GM20000 (cell line): Measurements from ENCODE around the gene NRG2.

Experiments
- DNase-seq: peaks from one replicate; pipeline ENCODE4 v3.0.0; 2012; ENCODE audit warnings: low spot score
- CTCF ChIP-seq: IDR thresholded peaks from 2 replicates; pipeline ENCODE4 v1.5.1; 2012; ENCODE audit warnings: mild to moderate bottlenecking, control low read depth; ENCODE audit errors: extremely low read depth, missing control alignments

NRG2 gene

GRCh38 chr5:139844472-139845145 is 198.5 kb downstream of the NRG2 start:
- peak; percentile 95 for TF ChIP-seq CTCF
- DNase-seq: peak; percentile 89

- DNase-seq: peak; percentile 65
- TF ChIP-seq CTCF: no peak
Observed at GRCh38 chr5:139843991-139844390, 199.1 kb downstream of the NRG2 start.

- no peak for DNase-seq
- TF ChIP-seq CTCF: no peak
Observed at GRCh38 chr5:139842321-139842720, 200.8 kb downstream of the NRG2 start.

- DNase-seq: no peak
- no peak for TF ChIP-seq CTCF
Observed at GRCh38 chr5:139841549-139841948, 201.6 kb downstream of the NRG2 start.

GRCh38 chr5:139839918-139840317 is 203.2 kb downstream of the NRG2 start:
- no peak for DNase-seq
- no peak for TF ChIP-seq CTCF

GRCh38 chr5:139839232-139839815 is 203.8 kb downstream of the NRG2 start:
- no peak for DNase-seq
- TF ChIP-seq CTCF: no peak

GRCh38 chr5:139838381-139839197 is 204.5 kb downstream of the NRG2 start:
- DNase-seq: no peak
- no peak for TF ChIP-seq CTCF
